SK-N-MC (cell line): ENCODE measurements around the gene RUNX1.

Experiments used
- EZH2 ChIP-seq: fragments of 200-600 bp; sonication (generic); IDR thresholded peaks from one replicate; pipeline ENCODE4 v1.6.1; 2017; ENCODE audit warnings: antibody characterized with exemption
- FOXP2 ChIP-seq: optimal IDR thresholded peaks from 2 replicates; pipeline ENCODE3; 2011; ENCODE audit warnings: mild to moderate bottlenecking, moderate library complexity; ENCODE audit not compliant: insufficient read depth; ENCODE audit errors: extremely low read length, control extremely low read depth
- POLR2AphosphoS5 ChIP-seq: IDR thresholded peaks from 2 replicates; pipeline ENCODE4 v1.6.1; 2012; ENCODE audit warnings: mild to moderate bottlenecking, low read depth, low read length, borderline replicate concordance

GRCh38 chr21:34941162-34941561, 107.9 kb downstream of the RUNX1 start:
- TF ChIP-seq POLR2AphosphoS5 = no peak
- TF ChIP-seq EZH2 = no peak
- TF ChIP-seq FOXP2 = no peak
